Heart right ventricle (tissue), 16 donors: ENCODE measurements around the gene PRKAG2. TPM values are rescaled to one million over a fixed set of nuclear protein-coding genes. Genes with fewer than 3 reads are reported as not detected.

ENCODE experiments used
- ATAC-seq, 8 donors: fragments of 200-7000 bp; cut with Tn5 transposase; one replicate each; pipeline ENCODE4 v1.9.1; 2020; ENCODE audit warnings: mild to moderate bottlenecking in 8 of 8, moderate library complexity in 8 of 8, moderate number of reproducible peaks in 1 of 8
- DNase-seq, 2 donors: peaks; one replicate each; pipeline ENCODE4 v3.0.0-alpha.2; 2020
- H3K27ac ChIP-seq, 10 donors: fragments of 200-600 bp; sonication (generic) in 2 of 10; one replicate each; pipeline versions ENCODE4 v1.5.0 to v1.8.0; 2020 to 2022; ENCODE audit warnings: mild to moderate bottlenecking in 3 of 10
- H3K27me3 ChIP-seq, 7 donors: fragments of 200-600 bp; one replicate each; pipeline ENCODE4 v1.8.0; 2021 to 2022; ENCODE audit warnings: mild to moderate bottlenecking in 2 of 7
- H3K36me3 ChIP-seq, 9 donors: fragments of 200-600 bp; sonication (generic) in 1 of 9; one replicate each; pipeline versions ENCODE4 v1.5.0 to v1.8.0; 2020 to 2022; ENCODE audit warnings: mild to moderate bottlenecking in 2 of 9
- H3K4me1 ChIP-seq, 9 donors: fragments of 200-600 bp; sonication (generic) in 1 of 9; one replicate each; pipeline versions ENCODE4 v1.5.0 to v1.8.0; 2020 to 2022; ENCODE audit warnings: mild to moderate bottlenecking in 4 of 9
- H3K4me3 ChIP-seq, 10 donors: fragments of 200-600 bp; sonication (generic) in 2 of 10; one replicate each; pipeline versions ENCODE4 v1.5.0 to v1.8.0; 2020 to 2022; ENCODE audit warnings: mild to moderate bottlenecking in 7 of 10, moderate library complexity in 2 of 10
- H3K9me3 ChIP-seq, 11 donors: fragments of 200-600 bp in 10 of 11; sonication (generic) in 2 of 11; one replicate each; pipeline versions ENCODE4 v1.5.0 to v1.8.0; 2013 to 2022; ENCODE audit warnings: mild to moderate bottlenecking in 2 of 11, control low read depth in 1 of 11, moderate library complexity in 1 of 11
- WGBS, 2 donors: extraction: QIAGEN DNeasy Blood & Tissue Kit; methylation state at CpG; one replicate each; pipeline ENCODE4 v1.1.7; 2013; ENCODE audit warnings: inconsistent platforms in 1 of 2; 5-methylcytosine and 5-hydroxymethylcytosine counted together
- intact Hi-C, 10 donors: fragments of 100-400 bp; cut with DNase I; formaldehyde crosslinking; loops; one replicate each; pipeline versions ENCODE4 v1.11.1 to v1.14.2; 2022
- polyA plus RNA-seq, 2 donors: library from polyadenylated mRNA; stranded (reverse); fragments of 200-250 nt; gene quantifications; one replicate each; pipeline ENCODE4 v1.2.3, GENCODE V29; 2013
- total RNA-seq, 10 donors: library from RNA; stranded (reverse); fragmentation: NEBNext Ultra II Directional in 3 of 10; extraction: Animal tissue kit (Norgen Biotek cat#: 25700) in 3 of 10; gene quantifications; one replicate each; pipeline versions ENCODE4 v1.2.1 to v1.2.4, GENCODE V29; 2021 to 2023
- TF ChIP-seq, protein P1 (sequence below), 9 donors: fragments of 200-600 bp; sonication (generic) in 2 of 9; IDR thresholded peaks; one replicate each; pipeline versions ENCODE4 v1.5.0 to v1.8.0; 2021 to 2022; ENCODE audit warnings: antibody characterized with exemption in 9 of 9, mild to moderate bottlenecking in 5 of 9, moderate library complexity in 1 of 9
- donor health status: Arrhythmogenic right ventricular cardiomyopathy.
- donor health status: ischemic (EF 13 %, LVEDD 7.1; RV severe dilation, severe dysfunction).
- donor health status: healthy with polysubstance abuse.
- donor health status: DM: no; HTN: yes; CAD: no.
- donor health status: DM: no; HTN: no; CAD: no.
- donor health status: ischemic (EF 25% LVEDD 6.9; RV normal size, moderate dysfunction).
- donor health status: ischemic (EF 25% LVEDD 5.7; RV mildly dilated, moderate dysfunction).
- donor health status: healthy.
- donor health status: DM: yes; HTN: yes; CAD: no.
- donor health status: Ischemic cardiomyopathy.
- donor health status: ischemic (EF 35%, LVEDD 5.7; RV mildly dilated, moderate dysfunction).
- donor health status: nonischemic (EF 11% LVEDD 7.7; RV severe dilation, severe dysfunction).
- donor health status: DM: yes; HTN: yes; CAD: no.
- donor health status: PGD.
- donor health status: ischemic (EF 29% LVEDD 5.4; RV normal size, mild dysfunction).
- donor health status: nonischemic (EF 23%, LVEDD 6.1; RV moderate dilation, normal function).

The PRKAG2 gene
- total and polyA plus RNA-seq, 12 donors = 52.4 to 156 (median 114) TPM

- Histone ChIP-seq H3K27ac (peak overlapping the region in 8 of 10 donors; percentile 48 to 77 (median 68)), H3K4me3 (no peak overlapping the region), H3K9me3 (no peaks in the 10 kb centered on the region), H3K27me3 (no peaks in the 10 kb centered on the region), H3K36me3 (peaks cover 0 to 8% (median 0%) of the 10 kb centered on the region in 9 donors), H3K4me1 (peaks cover 8 to 55% (median 23%) of the 10 kb centered on the region in 9 donors)
- ATAC-seq (no peak), DNase-seq (no peak)
- WGBS, 2 donors = 89 to 93% methylated on average over 3 of the region's 3 CpGs
- intact Hi-C loops = no loop called here
- TF ChIP-seq, protein P1, sequence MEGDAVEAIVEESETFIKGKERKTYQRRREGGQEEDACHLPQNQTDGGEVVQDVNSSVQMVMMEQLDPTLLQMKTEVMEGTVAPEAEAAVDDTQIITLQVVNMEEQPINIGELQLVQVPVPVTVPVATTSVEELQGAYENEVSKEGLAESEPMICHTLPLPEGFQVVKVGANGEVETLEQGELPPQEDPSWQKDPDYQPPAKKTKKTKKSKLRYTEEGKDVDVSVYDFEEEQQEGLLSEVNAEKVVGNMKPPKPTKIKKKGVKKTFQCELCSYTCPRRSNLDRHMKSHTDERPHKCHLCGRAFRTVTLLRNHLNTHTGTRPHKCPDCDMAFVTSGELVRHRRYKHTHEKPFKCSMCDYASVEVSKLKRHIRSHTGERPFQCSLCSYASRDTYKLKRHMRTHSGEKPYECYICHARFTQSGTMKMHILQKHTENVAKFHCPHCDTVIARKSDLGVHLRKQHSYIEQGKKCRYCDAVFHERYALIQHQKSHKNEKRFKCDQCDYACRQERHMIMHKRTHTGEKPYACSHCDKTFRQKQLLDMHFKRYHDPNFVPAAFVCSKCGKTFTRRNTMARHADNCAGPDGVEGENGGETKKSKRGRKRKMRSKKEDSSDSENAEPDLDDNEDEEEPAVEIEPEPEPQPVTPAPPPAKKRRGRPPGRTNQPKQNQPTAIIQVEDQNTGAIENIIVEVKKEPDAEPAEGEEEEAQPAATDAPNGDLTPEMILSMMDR (IDR thresholded peaks at IDR 0.05) = no peak
These were observed 165.5 kb downstream of the PRKAG2 start for GRCh38 chr7:151711435-151711872.

GRCh38 chr7:151710646-151711434 lies 166.1 kb downstream of the PRKAG2 start:
- Histone ChIP-seq H3K4me1 (peaks cover 11 to 55% (median 27%) of the 10 kb centered on the region in 9 donors), H3K27ac (peak overlapping the region in 2 of 10 donors; percentile 70 to 77), H3K9me3 (no peaks in the 10 kb centered on the region), H3K4me3 (no peak overlapping the region), H3K36me3 (peaks cover 0 to 8% (median 0%) of the 10 kb centered on the region in 9 donors), H3K27me3 (no peaks in the 10 kb centered on the region)
- DNase-seq = no peak
- WGBS, 2 donors = 95 to 96% methylated on average over 4 of the region's 4 CpGs
- TF ChIP-seq, protein P1 (IDR thresholded peaks at IDR 0.05) = no peak
- intact Hi-C loops = no loop called here
- no peak for ATAC-seq

DNA sequence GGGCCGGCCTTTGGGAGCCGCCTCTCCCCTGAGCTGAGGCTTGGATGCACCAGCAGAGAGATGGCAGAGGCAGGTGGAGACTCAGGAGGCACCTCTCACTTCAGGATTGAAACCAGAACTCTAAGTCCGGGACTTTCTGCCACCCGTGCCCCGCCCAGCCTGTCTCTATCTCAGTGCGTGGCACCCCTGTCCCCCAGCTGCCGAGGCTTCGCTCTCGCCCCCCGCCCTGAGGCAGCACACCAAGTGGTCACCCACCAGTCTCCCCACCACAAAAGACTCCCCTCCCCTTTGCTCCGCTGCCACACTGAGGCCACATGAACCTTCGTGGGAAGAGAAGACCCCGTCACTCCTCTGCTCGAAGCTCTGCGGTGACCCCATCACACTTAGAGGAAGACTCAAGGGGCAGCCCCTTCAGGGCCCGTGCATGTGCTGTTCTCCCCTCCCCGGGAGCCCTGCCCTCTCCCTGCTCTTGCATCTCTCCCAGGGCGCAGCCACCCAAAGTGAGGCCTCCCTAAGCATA lies 166.7 kb downstream of the PRKAG2 start:
- Histone ChIP-seq H3K4me1 (peaks cover 12 to 55% (median 33%) of the 10 kb centered on the region in 9 donors), H3K9me3 (no peaks in the 10 kb centered on the region), H3K36me3 (peaks cover 0 to 8% (median 0%) of the 10 kb centered on the region in 9 donors), H3K27me3 (no peaks in the 10 kb centered on the region), H3K27ac (peak overlapping the region in 1 of 10 donors; percentile 4), H3K4me3 (no peak overlapping the region)
- WGBS, 2 donors = 93% methylated on average over 18 of the region's 18 CpGs
- intact Hi-C loops = no loop called here
- DNase-seq = no peak
- TF ChIP-seq, protein P1 (IDR thresholded peaks at IDR 0.05) = no peak
- ATAC-seq = no peak

GRCh38 chr7:151709141-151710038 lies 167.5 kb downstream of the PRKAG2 start:
- DNase-seq (no peak), ATAC-seq (no peak)
- intact Hi-C loops = loop anchor here in 6 of 10 donors (5.0 to 10.0 kb wide), 5 partner anchors 75 to 137 kb away; no protein-coding TSS in a partner anchor
- H3K4me3 ChIP-seq = no peak overlapping the region
- TF ChIP-seq, protein P1 (IDR thresholded peaks at IDR 0.05) = no peak
- peaks cover 0 to 8% (median 0%) of the 10 kb centered on the region in 9 donors for H3K36me3 ChIP-seq
- no peaks in the 10 kb centered on the region for H3K27me3 ChIP-seq
- no peaks in the 10 kb centered on the region for H3K9me3 ChIP-seq
- WGBS, 2 donors = 94% methylated on average over 14 of the region's 14 CpGs
- peak overlapping the region in 4 of 10 donors; percentile 13 to 39 (median 24) for H3K27ac ChIP-seq
- peaks cover 12 to 63% (median 39%) of the 10 kb centered on the region in 9 donors for H3K4me1 ChIP-seq
